HG03135 (cell line): ENCODE data around the gene NDUFB2.
"Not testable (repeated sequence)": the region's sequence is repeated elsewhere in the genome, so short reads cannot be mapped to it uniquely, and the experiment has no call there.

Experiments used
- ATAC-seq: cut with Tn5 transposase; IDR thresholded peaks from one replicate; pipeline ENCODE4 v1.9.1; 2021; ENCODE audit warnings: mild to moderate bottlenecking, moderate library complexity; ENCODE audit not compliant: unreplicated experiment

The NDUFB2 gene

DNA sequence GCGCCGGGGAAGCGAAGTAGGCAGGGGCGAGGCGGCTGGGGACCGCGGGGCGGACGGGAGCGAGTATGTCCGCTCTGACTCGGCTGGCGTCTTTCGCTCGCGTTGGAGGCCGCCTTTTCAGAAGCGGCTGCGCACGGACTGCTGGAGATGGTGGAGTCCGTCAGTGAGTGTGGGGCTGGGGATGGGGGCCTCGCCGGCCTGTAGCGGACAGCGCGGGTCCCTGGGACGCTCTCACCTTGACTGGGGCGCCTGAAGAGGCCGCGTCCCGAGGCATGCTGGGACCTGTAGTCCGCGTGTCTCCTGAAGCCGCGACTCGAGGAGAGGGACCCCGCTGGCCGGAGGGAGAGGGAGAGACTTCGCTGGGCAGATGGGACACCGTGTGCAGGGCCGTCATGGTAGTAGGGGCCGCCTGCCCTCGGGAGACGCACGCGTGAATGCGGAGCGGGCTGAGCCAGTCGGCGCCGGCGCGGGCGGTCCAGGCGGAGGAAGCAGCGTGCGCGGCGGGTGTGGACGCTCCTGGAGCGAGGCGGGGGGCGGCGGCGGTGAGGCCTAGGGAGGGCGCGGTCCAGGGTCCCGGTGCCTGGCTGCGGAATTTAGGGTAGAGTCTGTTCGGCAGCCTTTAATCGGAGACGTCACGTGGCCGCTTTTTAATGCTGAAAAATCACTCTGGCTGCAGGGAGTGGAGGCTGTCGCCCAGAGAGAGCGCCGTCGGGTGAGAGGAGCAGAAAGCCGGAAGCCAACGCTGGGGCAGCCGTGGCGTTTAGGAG is at the start of gene NDUFB2:
NDUFB2 (plus strand) TSS at position 29 of the 767 bp plus-strand sequence; CDS start at position 66, 37 bp downstream.
- peak; percentile 92 for ATAC-seq

DNA sequence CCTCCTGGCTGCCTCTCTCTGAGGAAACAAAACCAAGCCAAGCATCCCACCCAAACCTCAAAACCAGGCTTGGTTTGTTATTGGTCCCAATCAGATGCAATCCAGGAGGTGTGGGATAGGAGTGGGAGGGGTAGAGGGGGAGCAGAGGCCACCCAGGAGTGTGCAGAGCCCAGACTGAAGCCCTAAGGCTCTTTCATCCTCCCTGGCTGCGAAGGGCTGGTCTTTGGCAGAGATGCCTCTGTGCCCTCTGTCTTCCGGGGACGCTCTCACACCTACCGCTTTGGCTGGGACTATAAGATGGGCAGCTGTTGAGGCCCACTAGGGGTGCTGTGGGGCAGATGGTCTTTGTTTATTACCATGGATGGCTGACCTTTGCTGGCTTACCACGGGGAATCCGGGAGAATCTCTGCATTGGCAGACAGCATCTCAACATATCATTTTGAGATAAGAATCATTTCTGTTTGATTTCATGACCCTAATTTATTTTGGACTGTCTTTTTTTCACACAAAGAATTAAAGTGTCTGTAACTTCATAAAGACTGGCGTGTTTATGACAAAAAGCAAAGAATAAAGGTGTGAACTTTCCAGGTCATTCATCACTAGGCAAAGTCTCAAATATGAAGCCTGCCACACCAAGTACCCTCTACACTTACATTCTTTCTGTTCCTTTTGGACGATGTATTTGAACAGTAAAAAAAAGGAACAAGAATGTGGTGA is 49.4 kb upstream of the NDUFB2 start:
- ATAC-seq, result peak; percentile 78

DNA sequence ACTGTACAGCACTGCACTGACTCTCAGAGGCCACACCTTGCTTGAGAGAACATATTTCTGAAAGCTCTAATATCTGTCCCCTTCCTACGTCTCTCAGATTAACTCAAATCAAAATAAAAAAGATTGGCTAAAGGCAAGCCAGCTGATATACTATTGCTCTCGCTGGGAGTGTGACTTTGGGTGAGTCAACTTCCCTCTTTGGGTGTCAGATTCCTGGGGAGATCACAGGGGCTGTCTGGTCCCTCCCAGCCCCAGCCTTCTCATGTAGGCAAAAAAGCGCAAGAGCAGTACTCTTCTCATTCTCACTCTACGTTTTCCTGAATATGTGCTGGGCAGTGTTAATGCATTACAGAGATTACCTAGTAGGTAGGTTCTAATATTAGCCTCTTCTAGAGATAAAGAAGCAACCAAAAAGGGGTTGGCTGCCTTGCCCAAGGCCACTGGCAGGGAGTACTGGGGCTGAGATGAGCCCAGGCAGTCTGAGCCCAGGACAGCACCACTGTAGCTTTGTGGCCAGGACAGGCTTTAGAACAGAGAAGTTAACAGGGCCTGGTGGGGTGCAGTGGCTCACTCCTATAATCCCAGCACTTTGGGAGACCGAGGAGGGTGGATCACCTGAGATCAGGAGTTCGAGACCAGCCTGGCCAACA is 46.8 kb upstream of the NDUFB2 start:
- ATAC-seq, result no peak

DNA sequence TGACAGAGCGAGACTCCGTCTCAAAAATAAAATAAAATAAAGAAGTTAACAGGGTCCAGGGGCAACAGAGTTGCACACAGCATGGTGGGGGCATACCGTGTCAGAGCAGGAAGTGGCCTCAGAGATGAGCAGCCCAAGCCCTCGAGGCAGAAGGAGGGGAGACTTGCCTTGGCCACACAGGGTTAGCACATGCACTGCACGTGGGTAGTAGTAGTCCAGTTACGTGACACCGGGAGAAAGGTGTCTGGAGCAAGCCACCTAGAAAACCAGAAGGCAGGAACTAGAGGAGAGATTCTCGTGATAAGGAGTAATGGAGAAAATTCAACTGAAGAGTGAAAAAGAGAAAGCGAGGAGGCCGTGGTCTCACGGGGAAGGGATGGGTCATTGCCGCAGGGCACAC is 46.1 kb upstream of the NDUFB2 start:
- ATAC-seq, result no peak

DNA sequence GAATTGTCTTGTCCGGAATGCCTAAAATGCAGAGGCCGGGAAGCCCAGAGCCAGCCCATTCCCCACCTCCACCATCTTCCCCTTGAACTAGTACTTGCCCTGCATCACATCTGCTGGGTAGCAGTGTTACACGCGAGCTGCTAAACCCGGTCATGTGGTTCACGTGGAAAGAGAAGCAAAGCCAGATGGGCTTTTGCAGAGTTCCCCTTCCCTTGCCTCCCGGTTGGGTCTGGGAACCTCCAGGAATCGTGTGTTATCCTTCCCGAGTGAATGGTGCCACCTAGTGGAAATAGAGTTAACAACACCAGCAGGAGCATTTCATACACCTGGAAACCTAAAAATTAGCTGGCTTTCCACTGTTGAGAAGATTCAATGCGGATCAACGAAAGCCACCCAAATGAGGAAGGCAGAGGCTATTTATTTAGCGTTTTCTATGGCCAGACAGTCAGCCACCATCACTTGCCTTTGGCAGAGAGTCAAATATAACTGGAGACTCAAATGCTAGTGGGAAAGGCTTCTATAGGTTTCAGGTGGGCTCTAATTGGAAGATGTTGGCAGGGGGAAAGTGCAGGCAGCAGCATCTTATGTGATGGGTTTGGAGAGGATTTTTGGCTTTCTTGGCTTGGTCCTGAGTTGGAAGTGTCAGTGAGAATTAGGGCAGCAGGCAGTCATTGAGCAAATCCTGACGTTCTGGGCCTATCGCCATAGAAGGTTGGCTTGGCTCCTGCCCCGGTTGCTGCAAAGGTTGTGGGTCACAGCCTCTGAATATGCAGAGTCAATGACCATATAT is 43.0 kb upstream of the NDUFB2 start:
- no peak for ATAC-seq

DNA sequence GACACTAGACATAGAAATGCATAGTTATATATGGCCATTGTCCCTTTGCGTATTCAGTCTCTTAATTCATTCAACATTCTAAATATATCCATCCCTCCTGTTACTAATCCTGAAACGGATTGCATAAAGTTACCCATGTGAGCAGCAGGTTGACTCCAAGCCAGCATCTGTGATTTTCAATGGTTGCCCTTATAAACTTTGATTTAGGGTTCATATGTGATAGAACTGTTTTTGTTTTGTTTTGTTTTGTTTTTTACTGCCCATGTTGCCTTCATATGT is 42.5 kb upstream of the NDUFB2 start:
- ATAC-seq, result no peak

DNA sequence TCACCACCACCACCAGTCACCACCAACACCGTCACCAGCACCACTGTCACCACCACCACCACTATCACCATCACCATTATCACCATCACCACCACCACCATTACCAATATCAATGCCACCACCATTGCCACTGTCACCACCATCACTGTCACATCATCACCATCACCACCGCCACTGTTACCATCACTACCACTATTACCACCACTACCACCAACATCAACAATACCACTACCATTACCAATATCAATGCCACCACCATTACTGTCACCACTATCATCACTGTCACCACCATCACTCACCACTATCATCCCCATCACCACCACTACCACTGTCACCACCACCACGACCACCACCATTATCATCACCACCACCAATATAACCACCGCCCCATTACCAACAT is 41.8 kb upstream of the NDUFB2 start:
- no peak for ATAC-seq

DNA sequence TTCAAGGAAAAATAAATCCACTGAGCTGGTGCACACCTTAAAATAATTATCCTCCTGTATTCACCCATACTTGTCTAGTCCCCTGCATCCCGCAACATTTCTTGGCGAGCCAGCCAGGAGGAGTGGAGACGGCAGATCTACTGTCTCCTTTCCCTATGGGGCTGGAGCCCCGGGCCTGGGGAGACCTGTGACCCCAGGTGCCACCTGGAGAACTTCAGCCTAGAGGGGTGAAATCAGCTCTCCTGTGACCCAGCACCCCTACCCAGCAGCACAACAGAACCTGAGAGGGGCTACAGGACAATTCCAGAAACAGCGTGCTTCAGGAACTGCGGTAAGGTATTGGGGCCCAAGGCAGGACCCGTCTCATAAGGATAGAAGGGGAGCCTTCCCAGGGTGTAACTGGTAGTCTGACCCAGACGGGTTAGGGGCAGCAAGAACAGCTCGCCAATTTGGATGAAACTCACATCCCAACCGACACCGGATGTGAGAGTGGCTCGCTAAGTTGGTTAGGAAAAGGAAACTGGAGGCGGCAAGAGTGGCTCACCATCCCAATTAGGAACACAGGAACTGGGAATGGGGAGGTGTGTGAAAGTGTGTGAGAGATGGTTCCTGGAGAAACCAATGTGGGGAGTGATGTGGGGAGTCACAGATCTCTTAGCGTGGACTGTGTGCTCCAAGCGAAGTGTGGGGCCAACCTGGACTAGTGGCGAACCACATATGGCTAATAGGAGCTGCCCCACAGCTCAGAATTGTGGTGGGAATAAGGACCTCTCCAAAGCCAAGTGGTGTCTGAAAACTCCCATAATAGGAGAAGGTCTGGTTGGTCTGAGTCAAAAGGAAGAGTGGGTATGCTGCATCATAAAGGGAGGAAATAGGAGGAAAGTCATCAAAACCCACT is 40.7 kb upstream of the NDUFB2 start:
- no peak for ATAC-seq

DNA sequence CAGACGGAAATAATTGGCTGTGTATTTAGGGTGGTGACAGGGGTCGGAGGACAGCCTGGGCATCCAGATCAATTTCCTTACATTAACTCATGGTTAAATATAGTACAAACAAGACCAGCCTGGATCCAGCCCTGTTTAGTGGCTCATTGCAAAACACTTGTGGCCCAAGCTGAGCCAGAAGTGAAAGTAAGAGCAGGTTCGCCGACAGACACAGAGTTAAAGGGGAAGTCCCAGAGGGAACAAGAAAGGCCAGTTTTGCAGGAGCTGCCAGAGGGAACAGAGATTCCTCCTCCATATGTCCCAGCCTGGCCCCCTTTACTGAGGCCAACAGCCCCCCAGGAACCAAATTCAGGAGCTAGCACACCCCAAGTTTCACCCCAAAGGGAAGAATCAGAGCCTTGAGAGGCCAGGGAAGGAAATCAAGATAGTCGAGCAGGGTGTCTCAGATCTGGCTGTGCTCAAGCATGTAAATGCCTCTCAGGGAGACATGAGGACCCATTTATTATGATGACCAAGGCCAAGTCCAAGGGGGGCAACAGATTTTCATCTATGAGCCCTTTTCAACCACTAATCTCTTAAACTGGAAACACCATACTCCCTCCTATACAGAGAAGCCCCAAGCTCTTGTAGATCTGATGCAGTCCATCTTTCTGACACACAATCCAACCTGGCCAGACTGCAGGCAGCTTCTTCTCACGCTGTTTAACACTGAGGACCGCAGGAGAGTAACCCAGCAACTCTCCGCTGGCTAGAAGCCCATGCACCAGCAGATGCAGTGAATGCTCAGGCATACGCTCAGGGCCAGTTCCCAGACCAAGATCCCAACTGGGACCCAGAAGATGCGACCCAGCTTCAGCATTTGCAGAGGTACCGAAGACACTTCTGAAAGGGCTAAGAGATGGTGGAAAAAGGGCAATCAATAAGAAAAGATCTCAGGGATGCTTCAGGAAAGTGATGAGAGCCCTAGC is 39.7 kb upstream of the NDUFB2 start:
- ATAC-seq, result peak; percentile 73

DNA sequence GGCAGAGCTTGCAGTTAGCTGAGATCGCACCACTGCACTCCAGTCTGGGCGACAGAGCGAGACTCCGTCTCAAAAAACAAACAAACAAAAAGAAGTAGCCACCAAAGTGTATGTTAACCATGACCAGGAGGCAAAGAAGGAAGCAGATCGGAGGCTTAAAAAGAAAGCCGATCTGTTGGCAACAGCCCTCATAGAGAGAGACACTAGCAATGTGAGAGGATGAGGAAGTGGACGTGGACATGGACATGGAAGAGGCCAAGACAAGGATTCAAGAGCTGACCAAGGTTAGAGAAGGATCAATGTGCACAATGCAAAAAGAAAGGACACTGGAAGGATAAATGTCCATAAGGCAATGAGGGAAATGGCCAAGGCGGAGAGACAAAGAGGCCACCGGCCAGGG is 38.6 kb upstream of the NDUFB2 start:
- no peak for ATAC-seq

DNA sequence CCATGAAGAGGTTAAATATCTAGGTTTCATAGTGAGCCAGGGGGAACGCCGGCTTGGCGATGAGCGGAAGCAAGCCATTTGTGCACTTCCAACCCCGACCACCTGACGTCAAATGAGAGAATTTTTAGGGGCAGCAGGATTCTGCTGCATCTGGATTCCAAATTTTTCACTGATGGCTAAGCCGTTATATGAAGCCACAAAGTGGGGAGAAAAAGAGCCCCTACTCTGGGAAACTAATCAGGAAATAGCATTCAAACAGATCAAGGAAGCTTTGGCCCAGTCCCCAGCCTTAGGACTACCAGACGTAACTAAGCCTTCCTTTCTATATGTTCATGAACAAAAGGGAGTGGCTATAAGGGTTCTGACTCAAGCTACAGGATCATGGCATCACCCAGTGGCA is 36.7 kb upstream of the NDUFB2 start:
- no peak for ATAC-seq

DNA sequence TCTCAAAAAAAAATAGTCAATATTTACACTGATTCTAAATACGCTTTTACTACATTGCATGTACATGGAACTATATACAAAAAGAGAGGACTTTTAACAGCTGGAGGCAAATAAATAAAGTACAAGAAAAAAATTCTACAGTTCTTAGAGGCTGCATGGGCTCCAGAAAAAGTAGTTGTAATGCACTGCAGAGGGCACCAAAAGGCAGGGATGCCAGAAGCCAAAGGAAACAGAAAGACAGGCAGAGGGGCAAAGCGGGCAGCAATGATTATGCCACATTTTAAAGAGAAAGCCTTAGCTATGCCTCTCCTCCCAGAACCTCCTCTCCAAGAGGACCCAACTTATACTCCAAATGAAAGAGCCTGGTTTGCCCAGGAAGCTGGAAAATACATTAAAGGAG is 35.4 kb upstream of the NDUFB2 start:
- no peak for ATAC-seq

DNA sequence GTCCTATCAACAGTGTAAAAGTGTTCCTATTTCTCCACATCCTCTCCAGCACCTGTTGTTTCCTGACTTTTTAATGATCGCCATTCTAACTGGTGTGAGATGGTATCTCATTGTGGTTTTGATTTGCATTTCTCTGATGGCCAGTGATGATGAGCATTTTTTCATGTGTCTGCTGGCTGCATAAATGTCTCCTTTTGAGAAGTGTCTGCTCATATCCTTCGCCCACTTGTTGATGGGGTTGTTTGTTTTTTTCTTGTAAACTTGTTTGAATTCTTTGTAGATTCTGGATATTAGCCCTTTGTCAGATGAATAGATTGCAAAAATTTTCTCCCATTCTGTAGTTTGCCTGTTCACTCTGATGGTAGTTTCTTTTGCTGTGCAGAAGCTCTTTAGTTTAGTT is 33.6 kb upstream of the NDUFB2 start:
- ATAC-seq, result not testable (repeated sequence)

DNA sequence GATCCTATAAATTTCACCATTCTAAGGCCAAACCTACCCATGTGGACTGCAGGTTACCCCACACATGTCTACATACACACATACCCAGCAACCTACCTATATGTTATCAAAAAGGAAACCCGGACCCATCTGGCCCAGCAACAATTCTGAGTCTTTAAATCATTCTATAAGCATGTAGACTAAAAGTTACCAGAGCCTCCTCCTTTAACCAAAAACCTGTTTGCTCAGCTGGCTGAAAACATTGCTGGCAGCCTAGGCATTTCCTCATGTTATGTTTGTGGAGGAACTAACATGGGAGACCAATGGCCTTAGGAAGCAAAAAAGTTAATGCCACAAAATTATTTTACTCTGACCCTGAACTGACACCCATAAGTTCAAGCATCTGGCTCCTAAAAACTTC is 29.0 kb upstream of the NDUFB2 start:
- ATAC-seq, result no peak

DNA sequence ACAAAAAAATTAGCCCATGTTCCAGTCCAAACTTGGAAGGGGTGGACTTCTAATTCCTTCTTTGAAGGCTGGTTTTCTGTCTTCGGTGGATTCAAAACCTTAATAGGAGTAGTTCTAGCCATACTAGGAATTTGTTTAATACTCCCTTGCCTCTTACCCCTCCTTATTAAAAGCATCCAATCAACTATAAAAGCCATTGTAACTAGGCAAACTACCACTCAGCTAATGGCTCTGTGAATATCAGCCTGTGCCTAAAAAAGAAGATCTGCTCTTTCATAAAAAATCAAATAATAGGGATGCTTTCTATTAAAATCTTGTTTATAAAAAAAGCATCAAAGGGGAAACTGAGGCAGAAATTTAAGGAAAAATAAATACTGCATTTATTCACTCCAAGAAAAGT is 27.9 kb upstream of the NDUFB2 start:
- no peak for ATAC-seq

DNA sequence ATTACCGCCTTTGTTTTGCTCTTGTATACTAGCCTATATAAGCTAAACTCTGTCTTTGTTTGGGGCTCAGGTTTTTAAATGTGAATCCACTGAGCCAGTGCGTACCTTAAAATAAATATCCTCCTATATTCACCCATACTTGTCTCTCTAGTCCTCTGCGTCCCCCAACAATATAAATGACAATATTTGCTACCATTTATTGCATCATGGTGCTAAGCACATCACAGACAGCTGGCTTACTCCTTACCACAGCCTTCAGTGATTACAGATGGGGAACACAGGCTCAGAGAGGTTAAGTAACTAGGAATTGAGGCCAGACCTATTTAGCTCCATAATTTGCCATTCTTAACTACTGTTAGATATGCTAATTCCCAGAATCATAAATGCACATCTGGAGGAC is 27.2 kb upstream of the NDUFB2 start:
- no peak for ATAC-seq

DNA sequence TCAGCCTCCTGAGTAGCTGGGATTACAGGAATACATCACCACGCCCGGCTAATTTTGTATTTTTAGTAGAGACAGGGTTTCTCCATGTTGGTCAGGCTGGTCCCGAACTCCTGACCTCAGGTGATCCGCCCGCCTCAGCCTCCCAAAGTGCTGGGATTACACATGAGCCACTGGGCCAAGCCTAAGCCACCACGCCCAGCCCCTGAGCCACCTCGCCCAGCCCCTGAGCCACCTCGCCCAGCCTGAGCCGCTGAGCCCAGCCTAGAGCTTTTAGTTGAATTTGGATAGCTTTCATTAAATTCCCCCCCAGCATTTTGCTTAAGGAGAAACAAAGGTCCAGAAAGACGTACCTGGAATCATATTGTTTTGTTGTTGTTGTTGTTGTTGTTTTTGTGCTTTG is 26.6 kb upstream of the NDUFB2 start:
- ATAC-seq, result not testable (repeated sequence)

DNA sequence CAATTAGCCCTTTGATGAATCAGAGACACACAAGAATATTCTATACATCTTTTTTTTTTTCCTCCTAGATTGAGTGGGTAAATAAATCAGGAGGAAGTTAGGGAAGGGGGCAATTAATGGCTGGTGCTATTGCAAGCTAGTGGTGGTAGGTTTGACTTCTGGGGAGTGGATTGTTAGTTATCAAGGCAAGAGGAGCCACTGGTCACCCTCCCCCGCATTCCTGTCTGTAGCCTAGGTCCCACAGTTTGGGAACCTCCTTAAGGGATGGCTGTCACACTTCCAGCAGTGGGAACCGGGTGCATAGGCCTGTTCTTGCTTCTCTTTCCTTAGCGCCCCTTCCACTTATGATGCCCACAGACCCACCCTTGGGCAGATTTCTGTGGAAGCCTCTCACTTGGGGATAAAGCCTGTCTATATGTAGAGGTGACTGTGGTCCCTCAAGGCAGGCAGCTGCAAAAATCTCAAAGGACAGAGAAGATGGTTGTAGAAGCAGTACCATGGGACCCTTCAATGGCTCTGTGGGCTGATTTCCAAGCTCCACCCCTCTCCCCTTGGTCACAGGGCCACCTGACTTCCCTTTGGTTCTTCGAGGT is 26.1 kb upstream of the NDUFB2 start:
- ATAC-seq, result no peak

DNA sequence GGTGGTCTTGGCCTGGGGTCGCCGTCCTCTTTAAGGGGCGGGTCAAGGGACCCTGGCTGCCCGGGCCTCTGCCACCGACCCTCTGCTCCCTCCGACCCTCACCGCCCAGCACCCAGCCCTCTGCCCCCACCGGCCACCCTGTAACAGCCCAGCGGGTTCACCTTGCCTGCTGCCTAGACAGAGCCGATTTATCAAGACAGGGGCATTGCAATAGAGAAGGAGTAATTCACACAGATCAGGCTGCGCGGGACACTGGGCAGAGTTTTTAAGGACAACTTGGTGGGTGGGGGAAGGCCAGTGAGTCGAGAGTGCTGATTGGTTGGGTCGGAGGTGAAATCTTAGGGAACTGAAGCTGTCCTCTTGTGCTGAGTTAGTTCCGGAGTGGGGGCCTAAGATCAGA is 24.5 kb upstream of the NDUFB2 start:
- no peak for ATAC-seq
